HG02885 (cell line): ENCODE measurements around the gene AS3MT.
A peak's percentile ranks its signal among the peaks of the same experiment; 100 is the strongest.
"Not testable (repeated sequence)": the region's sequence is repeated elsewhere in the genome, so short reads cannot be mapped to it uniquely, and the experiment has no call there.

ENCODE experiments used
- ATAC-seq: cut with Tn5 transposase; IDR thresholded peaks from one replicate; pipeline ENCODE4 v1.9.1; 2021; ENCODE audit warnings: mild to moderate bottlenecking; ENCODE audit not compliant: unreplicated experiment, poor library complexity

The AS3MT gene

DNA sequence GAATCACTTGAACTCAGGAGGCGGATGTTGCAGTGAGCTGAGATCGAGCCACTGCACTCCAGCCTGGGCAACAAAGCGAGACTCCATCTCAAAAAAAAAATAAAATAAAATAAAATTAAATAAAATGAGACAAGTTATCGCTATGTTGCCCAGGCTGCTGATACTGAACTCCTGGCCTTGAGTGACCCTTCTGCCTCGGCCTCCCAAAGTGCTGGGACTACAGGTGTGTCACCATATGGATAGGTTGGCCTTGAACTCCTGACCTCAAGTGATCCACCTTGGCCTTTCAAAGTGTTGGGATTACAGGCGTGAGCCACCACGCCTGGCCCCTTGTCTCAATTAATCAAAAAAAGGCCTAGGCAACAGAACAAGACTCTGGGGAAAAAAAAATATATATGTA is 16.0 kb upstream of the AS3MT start:
- not testable (repeated sequence) for ATAC-seq

DNA sequence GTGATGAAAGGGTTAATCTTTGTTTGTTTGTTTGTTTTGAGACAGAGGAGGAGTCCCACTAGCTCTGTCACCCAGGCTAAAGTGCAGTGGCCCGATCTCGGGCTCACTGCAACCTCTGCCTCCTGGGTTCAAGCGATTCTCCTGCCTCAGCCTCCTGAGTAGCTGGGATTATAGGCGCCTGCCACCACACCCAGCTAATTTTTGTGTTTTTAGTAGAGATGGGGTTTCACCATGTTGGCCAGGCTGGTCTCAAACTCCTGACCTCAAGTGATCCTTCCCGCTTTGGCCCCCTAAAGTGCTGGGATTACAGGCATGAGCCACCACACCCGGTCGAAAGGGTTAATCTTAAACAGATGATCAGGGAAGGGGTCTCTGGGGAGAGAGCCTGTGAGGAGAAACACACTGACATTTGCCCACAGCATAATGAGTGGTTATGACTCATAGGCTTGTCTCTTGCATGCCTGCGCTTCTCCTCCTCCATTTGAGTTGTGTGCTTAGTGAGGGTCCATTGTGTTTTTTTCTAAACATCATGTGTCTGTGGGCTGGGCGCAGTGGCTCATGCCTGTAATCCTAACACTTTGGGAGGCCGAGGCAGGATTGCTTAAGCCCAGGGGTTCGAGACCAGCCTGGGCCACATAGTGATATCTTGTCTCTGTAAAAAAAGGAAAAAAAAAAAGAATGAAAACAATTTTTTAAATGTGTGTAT is 13.4 kb upstream of the AS3MT start:
- not testable (repeated sequence) for ATAC-seq

DNA sequence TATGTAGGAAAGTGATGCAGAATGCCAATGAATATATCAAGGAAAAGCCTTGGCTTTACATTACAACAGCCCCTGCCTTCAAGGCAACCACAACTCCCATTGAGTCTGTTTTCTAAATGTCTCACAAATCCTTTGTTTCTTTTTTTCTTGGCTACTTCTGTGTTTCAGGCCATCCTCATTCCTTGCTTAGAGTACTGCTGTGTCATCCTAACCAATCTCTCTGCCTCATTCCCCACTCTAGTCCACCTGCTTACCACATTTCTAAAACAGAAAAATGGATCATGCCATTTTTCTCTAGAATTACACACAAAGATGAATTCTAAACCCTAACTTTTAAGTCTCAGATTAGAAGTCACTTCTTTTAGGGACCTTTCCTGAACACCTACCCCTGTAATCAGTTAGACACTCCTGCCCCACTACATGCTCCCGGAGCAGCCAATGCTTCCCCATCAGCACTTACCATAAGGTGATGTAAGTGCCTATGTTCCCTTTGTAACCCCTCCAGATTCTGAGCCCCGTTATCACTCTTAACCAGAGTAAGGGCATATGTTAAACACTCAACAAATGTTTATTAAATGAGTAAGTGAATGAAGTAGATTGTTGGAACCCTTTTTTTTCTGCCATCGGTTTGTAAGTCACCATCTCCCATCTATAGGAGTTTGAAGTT is 12.4 kb upstream of the AS3MT start:
- ATAC-seq, result no peak

DNA sequence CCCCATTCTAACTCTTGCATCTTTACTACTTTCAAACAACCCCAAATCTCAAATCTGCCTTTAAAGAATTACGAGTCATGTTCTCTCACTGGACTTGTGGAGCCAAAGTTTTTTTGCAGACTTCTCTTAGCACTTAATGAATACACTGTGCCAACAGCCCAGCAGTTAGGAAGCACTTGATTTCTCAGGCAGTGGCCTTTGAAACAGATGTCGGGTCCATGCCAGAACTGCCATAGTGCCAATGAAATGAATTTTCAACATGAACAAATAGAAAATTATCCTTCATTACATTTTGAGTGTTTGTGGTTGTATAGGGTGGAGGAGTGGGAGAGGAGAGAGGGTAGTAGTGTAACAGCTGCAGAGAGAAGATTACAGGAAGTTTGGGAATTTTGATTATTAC is 9.4 kb upstream of the AS3MT start:
- no peak for ATAC-seq

DNA sequence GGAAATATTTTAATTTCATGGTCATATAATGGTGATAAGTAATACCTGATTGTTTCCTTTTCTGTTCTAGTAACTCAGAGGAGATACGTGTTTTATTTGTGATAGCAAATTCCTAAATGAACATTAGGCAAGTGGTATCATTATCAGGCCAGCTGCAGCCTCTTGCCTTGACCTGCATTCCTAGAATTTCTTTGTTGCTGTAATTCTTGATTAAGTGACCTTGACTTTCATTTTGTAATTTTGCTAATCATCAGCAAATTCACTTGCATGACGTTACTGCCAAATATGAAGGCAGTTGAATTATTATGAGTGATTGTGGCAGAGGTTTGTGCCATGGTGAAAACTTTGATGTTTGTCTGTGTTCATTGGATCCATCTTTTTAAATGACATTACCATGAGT is 5.6 kb upstream of the AS3MT start:
- ATAC-seq, result no peak

DNA sequence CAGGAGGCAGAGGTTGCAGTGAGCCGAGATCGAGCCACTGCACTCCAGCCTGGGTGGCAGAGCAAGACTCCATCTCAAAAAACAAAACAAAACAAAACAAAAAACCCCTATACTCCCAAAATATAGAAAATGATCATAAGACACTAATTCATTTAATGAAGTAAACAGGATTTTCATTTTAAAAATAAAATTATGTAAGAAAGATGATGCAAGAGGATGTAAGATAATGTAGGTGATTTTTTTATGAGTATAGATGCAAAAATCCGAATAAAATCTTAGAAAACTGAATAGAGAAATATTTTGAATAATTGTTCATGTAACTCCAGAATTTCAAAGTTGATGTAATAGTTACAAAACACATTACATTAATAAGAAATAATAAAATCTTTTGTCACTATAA is 3.6 kb upstream of the AS3MT start:
- no peak for ATAC-seq

DNA sequence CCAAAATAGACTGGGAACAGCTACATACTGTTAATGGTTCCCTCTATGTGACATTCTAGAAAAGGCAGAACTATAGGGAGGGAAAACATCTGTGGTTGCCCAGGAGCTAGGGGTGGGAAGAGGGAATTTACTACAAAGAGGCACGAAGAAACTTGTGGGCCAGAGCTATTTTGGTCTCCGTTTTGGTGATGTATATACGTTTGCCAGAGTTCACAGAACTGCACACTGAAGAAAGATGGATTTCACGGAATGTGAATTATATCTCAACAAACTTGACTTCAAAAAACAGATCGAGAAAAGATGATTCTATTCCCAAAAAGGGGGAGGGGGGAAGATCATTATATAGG is 386 bp upstream of the AS3MT start:
- no peak for ATAC-seq

DNA sequence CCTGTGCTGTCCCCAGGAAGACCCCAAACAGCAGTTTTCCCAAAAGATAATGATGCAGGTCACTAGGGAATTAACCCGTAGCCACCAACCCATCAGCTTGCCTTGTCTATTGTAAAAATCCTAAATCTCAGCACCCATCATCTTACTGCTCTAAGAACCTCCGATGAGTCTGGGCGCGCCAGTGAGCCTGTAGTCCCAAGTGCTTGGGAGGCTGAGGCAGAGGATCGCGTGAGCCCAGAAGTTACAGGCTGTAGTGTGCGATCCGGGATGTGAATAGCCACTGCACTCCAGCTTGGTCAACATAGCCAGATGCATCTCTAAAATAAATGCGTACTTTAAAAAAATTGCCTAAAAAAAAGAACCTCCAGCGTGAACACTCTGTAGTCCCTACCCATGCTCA is 951 bp downstream of the AS3MT start:
- ATAC-seq, result no peak

DNA sequence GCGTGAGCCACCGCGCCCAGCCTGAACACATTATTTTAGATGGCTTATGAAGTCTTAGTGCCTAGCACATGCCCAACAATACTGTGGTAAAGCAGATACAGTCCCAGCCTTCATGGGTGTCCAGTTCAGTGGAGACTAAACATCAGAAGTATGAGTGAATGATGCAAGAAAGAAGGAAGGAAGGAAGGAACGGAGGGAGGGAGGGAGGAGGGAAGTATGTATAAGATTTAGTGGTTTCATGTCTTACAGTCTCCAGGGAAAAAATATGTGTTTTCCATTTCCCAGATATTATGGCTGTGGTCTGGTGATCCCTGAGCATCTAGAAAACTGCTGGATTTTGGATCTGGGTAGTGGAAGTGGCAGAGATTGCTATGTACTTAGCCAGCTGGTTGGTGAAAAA is 2.9 kb downstream of the AS3MT start:
- ATAC-seq, result no peak

DNA sequence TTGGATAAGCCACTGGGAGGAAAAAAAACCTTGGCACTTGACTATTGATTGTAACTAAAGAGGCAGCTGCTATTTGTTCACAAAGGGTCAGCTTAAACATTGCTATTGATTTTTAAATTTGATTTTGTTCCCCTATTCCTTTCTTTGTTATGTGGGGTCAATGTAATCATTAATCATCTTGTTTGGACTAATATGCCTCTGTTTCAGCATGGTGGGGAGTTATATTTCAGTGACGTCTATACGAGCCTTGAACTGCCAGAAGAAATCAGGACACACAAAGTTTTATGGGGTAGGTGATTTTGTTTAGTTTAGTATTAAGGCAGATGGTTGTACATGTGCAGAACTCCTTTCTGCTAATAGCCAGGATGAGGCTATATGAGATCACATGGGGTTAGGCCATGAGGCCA is 7.5 kb downstream of the AS3MT start:
- no peak for ATAC-seq

DNA sequence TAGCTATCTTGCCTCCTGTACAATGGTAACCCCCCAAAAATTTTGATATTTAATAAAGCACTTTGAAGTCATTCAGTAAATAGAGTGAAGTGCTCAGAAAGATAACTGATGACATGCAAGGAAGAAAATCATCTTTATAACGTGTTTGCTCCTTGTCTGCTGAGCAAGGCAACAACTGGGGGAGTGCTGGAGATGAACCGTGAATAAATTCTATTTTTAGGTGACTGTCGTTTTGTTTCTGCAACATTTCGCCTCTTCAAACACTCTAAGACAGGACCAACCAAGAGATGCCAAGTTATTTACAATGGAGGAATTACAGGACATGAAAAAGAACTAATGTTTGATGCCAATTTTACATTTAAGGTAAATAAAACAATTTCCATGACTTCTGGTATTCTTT is 9.4 kb downstream of the AS3MT start:
- no peak for ATAC-seq

DNA sequence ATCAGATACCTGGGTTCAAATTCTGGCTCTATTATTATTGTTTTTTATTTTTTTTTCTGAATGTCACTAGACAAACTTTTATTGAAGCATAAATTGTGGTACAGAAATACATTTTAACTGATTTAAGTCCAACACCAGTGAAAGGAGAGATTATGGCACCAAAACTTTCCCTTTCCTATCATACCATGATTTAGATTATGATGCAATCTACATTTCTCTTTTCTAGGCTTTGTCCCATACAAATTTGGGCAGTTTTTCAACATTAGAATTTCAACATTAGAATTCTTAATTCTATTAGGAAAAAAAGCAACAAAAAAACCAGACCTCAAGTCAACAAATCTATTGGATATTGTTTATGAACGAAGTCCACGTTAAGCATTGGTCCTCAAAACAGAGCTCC is 11.0 kb downstream of the AS3MT start:
- ATAC-seq, result no peak

DNA sequence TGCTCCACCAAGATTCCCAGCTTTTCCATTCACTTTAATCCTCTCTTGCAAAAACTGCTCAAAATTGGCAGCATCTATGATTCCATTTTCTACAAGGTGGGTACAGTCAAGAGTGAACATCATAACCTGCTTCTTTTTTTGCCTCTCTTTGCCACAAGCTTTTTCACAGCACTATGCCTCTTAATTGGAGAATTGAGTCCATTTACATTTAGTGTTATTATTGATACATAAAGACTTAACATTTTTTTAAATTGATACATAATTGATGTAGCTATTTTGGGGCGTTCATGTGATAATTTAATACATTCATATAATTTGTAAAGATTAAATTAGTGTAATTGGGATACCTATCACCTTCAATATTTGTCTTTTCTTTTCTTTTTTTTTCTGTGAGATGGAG is 18.8 kb downstream of the AS3MT start:
- ATAC-seq, result no peak

DNA sequence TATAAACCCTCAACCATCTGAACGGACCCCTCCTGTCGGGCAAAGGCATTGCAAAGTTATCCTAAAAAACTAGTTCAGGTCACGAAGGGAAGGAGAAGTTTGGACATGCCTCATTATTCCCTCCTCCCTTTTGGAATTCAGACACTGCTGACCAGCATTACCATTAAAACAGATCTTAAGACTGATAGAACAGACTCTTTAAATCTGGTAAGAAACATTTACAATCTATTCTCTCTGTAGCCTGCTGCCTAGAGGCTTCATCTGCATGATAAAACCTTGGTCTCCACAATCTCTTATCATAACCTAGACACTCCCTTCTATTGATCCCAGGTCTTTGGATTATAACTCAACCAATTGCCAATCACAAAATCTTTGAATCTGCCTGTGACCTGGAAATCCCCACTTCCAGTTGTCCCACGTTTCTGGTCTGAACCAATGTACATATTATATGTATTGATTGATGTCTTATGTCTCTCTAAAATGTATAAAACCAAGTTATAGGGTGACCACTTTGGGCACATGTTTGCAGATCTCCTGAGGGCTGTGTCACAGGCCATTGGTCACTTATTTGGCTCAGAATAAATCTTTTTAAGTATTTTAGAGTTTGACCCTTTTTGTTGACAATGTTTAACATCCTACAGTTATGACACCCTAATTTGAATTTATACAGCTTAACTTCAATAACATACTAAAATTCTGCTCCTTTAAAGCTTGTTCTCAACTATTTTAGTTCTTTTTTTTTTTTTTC is 25.4 kb downstream of the AS3MT start:
- ATAC-seq, result no peak

DNA sequence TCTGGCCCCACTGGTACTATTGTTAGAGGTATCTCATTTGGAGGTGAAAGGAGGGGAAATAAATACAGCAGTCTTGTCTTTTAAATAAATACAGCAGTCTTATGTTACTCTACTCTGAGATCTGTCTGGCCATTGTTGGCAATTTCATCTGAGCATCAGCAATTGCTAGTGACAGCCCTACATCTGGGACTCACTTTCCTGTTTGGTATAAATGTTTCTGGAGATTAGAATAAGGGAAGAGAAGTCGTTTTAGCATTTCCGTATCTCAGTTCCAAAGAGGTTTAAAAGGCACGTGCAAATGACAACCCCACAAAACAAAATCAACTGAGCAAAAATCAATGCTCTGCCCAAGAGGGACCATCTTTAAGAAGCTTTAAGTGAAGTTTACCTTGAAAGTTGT is 30.7 kb downstream of the AS3MT start:
- no peak for ATAC-seq

DNA sequence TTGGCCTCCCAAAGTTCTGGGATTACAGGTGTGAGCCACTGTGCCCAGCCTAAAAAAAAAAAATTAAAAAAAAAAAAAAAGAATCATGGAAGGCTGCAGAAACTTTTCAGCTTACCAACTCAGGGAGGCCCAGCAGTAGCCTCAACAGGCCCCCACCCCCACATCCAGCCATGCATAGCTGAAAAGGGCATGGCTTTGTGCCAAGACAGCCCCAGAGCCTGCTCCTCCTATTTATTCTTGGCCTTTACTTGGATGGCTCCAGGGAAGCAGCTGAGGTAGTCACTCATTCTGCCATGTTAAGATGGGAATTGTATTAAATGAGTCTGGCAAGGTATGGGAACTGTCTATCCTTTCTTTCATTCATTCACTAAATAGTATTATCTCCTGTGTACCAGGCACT is 35.1 kb downstream of the AS3MT start:
- ATAC-seq, result no peak

DNA sequence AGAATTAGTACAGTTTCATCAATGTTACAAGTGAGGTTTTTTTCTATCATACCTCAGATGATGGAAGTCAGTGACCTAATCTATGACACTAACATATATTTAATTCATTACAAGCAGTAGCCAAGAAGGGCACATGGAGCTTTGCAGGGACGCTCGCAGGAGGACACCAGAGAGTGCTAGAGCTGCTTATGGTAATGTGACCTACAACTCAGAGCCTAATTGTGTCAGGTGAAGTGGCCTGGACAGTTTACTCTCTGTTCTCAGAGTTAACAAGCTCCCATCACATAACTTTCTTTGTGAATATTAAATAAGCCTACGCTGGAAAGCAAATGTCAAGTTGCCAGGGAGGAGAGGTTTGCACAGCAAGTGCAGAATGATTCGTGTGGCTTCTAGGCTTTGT is 37.2 kb downstream of the AS3MT start:
- no peak for ATAC-seq

DNA sequence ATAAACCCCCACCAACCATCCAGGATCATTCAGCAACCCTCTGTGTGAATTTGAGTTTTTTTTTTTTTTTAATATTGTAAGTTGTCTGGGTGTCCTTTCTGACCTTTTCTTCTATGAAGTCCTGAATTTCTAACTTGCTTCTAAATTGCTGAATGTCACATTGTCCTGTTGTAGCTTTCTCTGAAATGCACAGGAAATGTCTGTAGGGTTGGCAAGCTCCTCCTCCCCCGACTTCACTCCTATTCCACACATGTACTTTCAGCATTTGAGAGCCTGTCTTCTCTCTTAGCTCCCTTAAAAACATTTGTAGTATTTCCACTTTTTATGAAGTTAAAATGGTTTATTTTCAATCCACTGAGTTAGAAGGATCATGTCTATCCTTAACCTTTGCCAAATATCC is 45.5 kb downstream of the AS3MT start:
- no peak for ATAC-seq

DNA sequence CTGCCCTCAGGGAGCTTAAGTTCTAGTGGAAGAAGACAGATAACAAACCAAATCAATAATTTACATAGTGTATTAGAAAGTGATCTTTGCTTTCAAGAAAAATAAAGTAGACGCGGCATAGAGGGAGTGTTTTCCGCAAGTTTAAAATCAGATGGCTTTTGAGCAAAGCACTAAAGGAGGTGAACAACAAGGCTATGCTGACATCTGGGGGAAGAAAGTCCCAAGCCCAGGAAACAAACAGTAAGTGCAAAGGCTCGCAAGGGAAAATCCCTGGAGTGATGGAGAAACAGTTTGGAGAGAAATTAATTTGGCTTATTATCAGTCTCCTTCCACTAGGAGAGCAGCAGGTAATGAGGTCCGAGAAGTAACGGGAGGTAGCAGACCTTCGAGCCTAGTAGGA is 46.9 kb downstream of the AS3MT start:
- no peak for ATAC-seq

DNA sequence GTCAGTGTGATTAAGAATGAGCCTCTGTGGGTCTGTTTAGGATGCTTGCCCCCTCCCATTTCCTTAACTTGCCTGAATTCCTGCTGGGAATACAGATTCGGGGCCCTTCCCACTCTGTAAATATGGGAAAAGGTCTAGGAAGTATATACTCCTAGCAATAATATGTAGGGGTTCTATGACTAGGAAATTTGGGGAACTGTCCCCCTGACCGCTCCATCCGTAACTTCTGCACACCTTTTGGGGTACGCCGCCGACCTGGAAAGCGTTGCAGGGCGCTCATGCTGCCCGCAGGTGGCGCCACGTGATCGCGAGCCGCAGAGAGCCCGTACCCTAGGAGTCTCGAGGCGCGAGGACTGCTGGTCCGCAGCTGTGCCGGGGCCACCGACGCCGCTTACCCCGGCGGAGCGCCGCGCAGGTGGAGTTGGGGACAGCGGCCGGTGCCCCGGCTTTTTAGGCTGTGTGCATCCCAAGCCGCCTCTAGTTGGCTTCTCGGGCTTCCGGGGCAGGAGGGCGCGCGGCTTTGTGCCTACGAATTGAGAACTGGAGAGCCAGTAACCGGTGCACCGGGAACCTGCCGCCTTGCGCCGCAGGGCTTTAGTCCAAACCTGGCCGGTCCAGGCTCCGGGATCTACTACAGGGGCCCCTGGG is 48.2 kb downstream of the AS3MT start:
- ATAC-seq, result peak; percentile 39
